GM12878 (cell line): Measurements from ENCODE around the gene COL24A1. TPM values are rescaled to one million over a fixed set of nuclear protein-coding genes. Genes with fewer than 3 reads are reported as not detected.

Experiments used
- ATAC-seq: fragments of 200-7000 bp; cut with Tn5 transposase; 3 replicates; pipeline ENCODE4 v1.9.1; 2020; ENCODE audit warnings: mild to moderate bottlenecking, moderate library complexity
- BruUV-seq: library from RNA; stranded (reverse); fragments of 400-500 nt; replicated peaks from 2 replicates; lab custom pipeline; 2021; lab: Mats Ljungman, UMichigan
- CTCF ChIA-PET: fragments of 300-600 bp; sonication (Branson Sonifier 250); formaldehyde crosslinking; extraction: SDS; loops from one replicate; lab custom pipeline; 2021; ENCODE audit warnings: inconsistent platforms; lab: Yijun Ruan, JAX
- POLR2A ChIA-PET: fragments of 350-600 bp; formaldehyde crosslinking; extraction: SDS; loops from one replicate; lab custom pipeline; 2021; ENCODE audit warnings: inconsistent platforms; lab: Charles Lee
- RAD21 ChIA-PET: fragments of 300-600 bp; sonication (Branson Sonifier 250); formaldehyde crosslinking; loops from one replicate; lab custom pipeline; 2023; ENCODE audit warnings: antibody characterized with exemption; ENCODE audit not compliant: unreplicated experiment; lab: Charles Lee
- SMC1A ChIA-PET: fragments of 300-600 bp; sonication (Branson Sonifier 250); formaldehyde crosslinking; loops from one replicate; lab custom pipeline; 2023; ENCODE audit not compliant: unreplicated experiment, uncharacterized antibody; lab: Charles Lee
- DNase-seq: peaks from one replicate; pipeline ENCODE4 v3.0.0-alpha.2; 2011; ENCODE audit warnings: low read depth, low spot score
- FAIRE-seq: peaks from 3 replicates; lab custom pipeline; 2011; peaks lifted over from hg19 to GRCh38; lab: Jason Lieb, UNC
- H2AFZ ChIP-seq: 2 replicates; pipeline ENCODE4 v1.6.0; 2011; ENCODE audit warnings: low read depth, low read length, control low read depth; ENCODE audit not compliant: control insufficient read depth
- H3K27ac ChIP-seq: 2 replicates; pipeline ENCODE4 v1.5.1; 2011; ENCODE audit warnings: control low read depth; ENCODE audit not compliant: control insufficient read depth, insufficient read depth
- H3K27me3 ChIP-seq, 2 experiments: replicated peaks in 1 of 2; 2 replicates each; pipeline versions ENCODE4 v1.6.0 to v1.6.1; 2011; ENCODE audit warnings: low read length in 1 of 2; ENCODE audit not compliant: control insufficient read depth in 2 of 2, insufficient read depth in 2 of 2
- H3K36me3 ChIP-seq, 2 experiments: 2 replicates each; pipeline ENCODE4 v1.5.1; 2011; ENCODE audit warnings: low read length in 1 of 2; ENCODE audit not compliant: control insufficient read depth in 2 of 2, insufficient read depth in 2 of 2
- H3K4me1 ChIP-seq: 2 replicates; pipeline ENCODE4 v1.6.1; 2011; ENCODE audit warnings: mild to moderate bottlenecking, low read length, moderate library complexity, mixed read lengths; ENCODE audit not compliant: control insufficient read depth, insufficient read depth
- H3K4me2 ChIP-seq: 2 replicates; pipeline ENCODE4 v1.6.0; 2011; ENCODE audit warnings: control low read depth; ENCODE audit not compliant: control insufficient read depth, insufficient read depth
- H3K4me3 ChIP-seq: fragments of 200-600 bp; sonication (generic); 2 replicates; pipeline ENCODE4 v1.5.1; 2016
- H3K79me2 ChIP-seq: 2 replicates; pipeline ENCODE4 v1.6.0; 2011; ENCODE audit warnings: low read length; ENCODE audit not compliant: control insufficient read depth, insufficient read depth
- H3K9ac ChIP-seq: 2 replicates; pipeline ENCODE4 v1.8.0; 2011; ENCODE audit warnings: low read length, control low read depth, mixed read lengths; ENCODE audit not compliant: control insufficient read depth, insufficient read depth
- H3K9me3 ChIP-seq: replicated peaks from 3 replicates; pipeline ENCODE4 v1.5.1; 2011; ENCODE audit warnings: mild to moderate bottlenecking, low read length; ENCODE audit not compliant: control insufficient read depth, insufficient read depth
- H4K20me1 ChIP-seq: 2 replicates; pipeline ENCODE4 v1.6.0; 2011; ENCODE audit not compliant: control insufficient read depth, insufficient read depth
- CHD4 ChIP-seq: fragments of 200-600 bp; sonication (generic); IDR thresholded peaks from 2 replicates; pipeline ENCODE4 v1.6.1; 2016; ENCODE audit warnings: mild to moderate bottlenecking
- CREM ChIP-seq: IDR thresholded peaks from 2 replicates; pipeline ENCODE4 v1.6.1; 2014; ENCODE audit warnings: antibody characterized with exemption, low read depth
- EGR1 ChIP-seq, 2 experiments: IDR thresholded peaks; 1 replicate in 1 of 2; 2 replicates in 1 of 2; pipeline ENCODE4 v1.6.1; 2011 to 2012; ENCODE audit warnings: low read depth in 2 of 2, low read length in 2 of 2, borderline replicate concordance in 1 of 2, mild to moderate bottlenecking in 1 of 2, moderate library complexity in 1 of 2
- HDAC6 ChIP-seq: fragments of 200-600 bp; sonication (generic); IDR thresholded peaks from one replicate; pipeline ENCODE4 v1.8.0; 2017; ENCODE audit warnings: antibody characterized with exemption; ENCODE audit not compliant: unreplicated experiment
- JUNB ChIP-seq: IDR thresholded peaks from 2 replicates; pipeline ENCODE4 v1.6.1; 2016; ENCODE audit warnings: antibody characterized with exemption, mild to moderate bottlenecking
- MTA3 ChIP-seq: IDR thresholded peaks from 2 replicates; pipeline ENCODE4 v1.6.1; 2012; ENCODE audit warnings: low read length, inconsistent platforms, borderline replicate concordance
- POLR2A ChIP-seq: IDR thresholded peaks from 2 replicates; pipeline ENCODE4 v1.6.1; 2011; ENCODE audit warnings: low read depth, mild to moderate bottlenecking, low read length
- POLR2AphosphoS2 ChIP-seq: IDR thresholded peaks from 2 replicates; pipeline ENCODE4 v1.6.1; 2011; ENCODE audit warnings: low read depth, mild to moderate bottlenecking, low read length, improper control_type of control experiment, moderate library complexity
- RAD51 ChIP-seq: fragments of 450-650 bp; IDR thresholded peaks from 2 replicates; pipeline ENCODE4 v1.6.1; 2016; ENCODE audit warnings: moderate library complexity, mild to moderate bottlenecking, inconsistent platforms
- STAT3 ChIP-seq: IDR thresholded peaks from 2 replicates; pipeline ENCODE4 v1.6.1; 2011; ENCODE audit warnings: low read depth, low read length, improper control_type of control experiment
- TAF1 ChIP-seq: IDR thresholded peaks from 2 replicates; pipeline ENCODE4 v1.6.1; 2011; ENCODE audit warnings: mild to moderate bottlenecking, low read depth, low read length, borderline replicate concordance
- ZNF207 ChIP-seq: fragments of 450-650 bp; IDR thresholded peaks from 2 replicates; pipeline ENCODE4 v1.6.1; 2014; ENCODE audit warnings: antibody characterized with exemption, mild to moderate bottlenecking, borderline replicate concordance
- WGBS: methylation state at CpG from one replicate; pipeline ENCODE4 v1.1.6; 2016; ENCODE audit warnings: low lambda C conversion rate; ENCODE audit not compliant: insufficient replicate concordance, insufficient coverage; ENCODE audit errors: missing lambda C conversion rate; 5-methylcytosine and 5-hydroxymethylcytosine counted together
- in situ Hi-C: fragments of 300-500 bp; cut with MboI; formaldehyde crosslinking; loops from 9 replicates; pipeline ENCODE4 v1.14.3; 2018; ENCODE audit warnings: mixed read lengths
- intact Hi-C: fragments of 100-400 bp; cut with micrococcal nuclease; formaldehyde crosslinking; loops from one replicate; pipeline ENCODE4 v1.14.2; 2022; ENCODE audit not compliant: unreplicated experiment
- polyA plus RNA-seq, 11 experiments: library from polyadenylated mRNA; depleted of rRNA in 4 of 11; unstranded in 6 of 11; stranded (reverse) in 5 of 11; fragments of >200 nt; fragmentation: Nextera tagmentation in 4 of 11; fragmentation: Illumina TruSeq in 1 of 11; extraction: Ambion mirVana in 4 of 11; extraction: Trizol in 1 of 11; gene quantifications; 1 replicate in 1 of 11; 2 replicates in 10 of 11; pipeline versions ENCODE4 v1.2.1 to v1.2.3, GENCODE V29; 2011 to 2016; ENCODE audit warnings: inconsistent platforms in 2 of 11, missing spikeins in 2 of 11, low read depth in 1 of 11
- total RNA-seq, 4 experiments: library from RNA; depleted of rRNA in 3 of 4; stranded (reverse); fragments of >200 nt in 3 of 4; fragmentation: Illumina TruSeq in 1 of 4; extraction: Trizol in 1 of 4; gene quantifications; 2 replicates each; pipeline versions ENCODE4 v1.2.1 to v1.2.3, GENCODE V29; 2013 to 2021

The COL24A1 gene
- total and polyA plus RNA-seq, 10 of the 15 experiments (the other 5 are each of a cell fraction or from before 2014, with no cell fraction given): 0.19 to 4.1 (median 2.0) TPM

DNA sequence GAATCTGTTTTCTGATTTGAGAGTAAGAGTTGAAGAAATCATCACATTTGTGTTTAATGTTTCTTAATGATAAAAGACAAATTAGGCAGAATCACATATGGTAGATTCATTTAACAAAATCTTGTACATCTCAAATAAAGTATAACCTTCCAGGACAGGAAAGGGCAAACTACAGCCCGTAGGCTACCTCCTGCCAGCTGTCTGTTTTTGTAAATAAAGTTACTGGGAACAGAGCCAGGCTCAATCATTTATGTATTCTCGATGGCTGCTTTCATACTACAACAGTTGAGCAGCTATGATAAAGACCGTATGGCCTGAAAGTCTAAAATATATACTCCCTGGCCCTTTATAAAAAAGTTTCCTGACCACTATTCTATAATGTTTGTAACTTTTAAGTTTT, 204.1 kb downstream of the COL24A1 start:
- TF ChIP-seq JUNB (peak; percentile 23; the same call in 1 of the 2 replicates), CHD4 (no peak)
- CTCF ChIA-PET: no interaction called here
- in situ Hi-C loops: no loop called here

DNA sequence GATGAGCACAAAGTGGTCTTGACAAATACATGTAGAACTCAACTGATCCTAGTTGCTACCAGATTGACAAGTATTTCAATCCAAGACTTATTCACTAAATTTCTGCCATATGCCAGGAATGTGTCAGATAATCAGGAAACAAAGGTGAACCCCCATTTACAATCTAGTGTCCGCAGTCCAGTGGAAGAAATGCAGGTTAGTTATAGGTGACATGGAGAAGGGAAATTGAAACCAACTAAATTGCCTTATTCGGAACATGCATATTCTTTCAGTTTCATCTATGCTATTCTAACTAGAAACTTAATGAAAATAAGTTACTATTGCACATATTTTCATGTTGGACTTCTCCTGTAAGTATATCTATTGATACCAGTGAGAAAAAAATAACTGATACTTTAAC, 209.4 kb downstream of the COL24A1 start:
- in situ Hi-C loops: no loop called here
- intact Hi-C loops: no loop called here
- FAIRE-seq: no peak

More for the DNA sequence above, 204.1 kb downstream of the COL24A1 start:
- intact Hi-C loops: no loop called here
- ATAC-seq: peak; percentile 36
- ChIA-PET SMC1A (interaction anchor here (1.4 kb wide), 1 partner anchor 39 kb away, joined by 3 read pairs; no protein-coding TSS in a partner anchor), POLR2A (no interaction called here), RAD21 (interaction anchor here (1.5 kb wide), 1 partner anchor 66 kb away, joined by 4 read pairs; no protein-coding TSS in a partner anchor)
- no peak overlapping the region for H3K27ac ChIP-seq
- H2AFZ ChIP-seq: no peak overlapping the region
- H3K79me2 ChIP-seq: no peaks in the 10 kb centered on the region
- DNase-seq: no peak
- H3K9me3 ChIP-seq: no peaks in the 10 kb centered on the region
- no peak for FAIRE-seq
- H3K4me3 ChIP-seq: no peak overlapping the region
- peaks cover 7% of the 10 kb centered on the region; the same call in 1 of the 2 replicates for H3K4me1 ChIP-seq
- H4K20me1 ChIP-seq: no peaks in the 10 kb centered on the region
- no TSS peak for BruUV-seq
- no peaks in the 10 kb centered on the region for H3K27me3 ChIP-seq
- H3K9ac ChIP-seq: no peak overlapping the region
- H3K4me2 ChIP-seq: no peak overlapping the region
- no peaks in the 10 kb centered on the region for H3K36me3 ChIP-seq
- 65% methylated on average over 3 of the region's 3 CpGs for WGBS

More for the DNA sequence above, 209.4 kb downstream of the COL24A1 start:
- DNase-seq: no peak
- no peaks in the 10 kb centered on the region for H4K20me1 ChIP-seq
- H3K9me3 ChIP-seq: no peaks in the 10 kb centered on the region
- no peaks in the 10 kb centered on the region for H3K27me3 ChIP-seq
- POLR2A ChIA-PET: no interaction called here
- no peak overlapping the region for H3K27ac ChIP-seq
- CTCF ChIA-PET: no interaction called here
- no TSS peak for BruUV-seq
- no peak overlapping the region for H3K4me3 ChIP-seq
- SMC1A ChIA-PET: no interaction called here
- RAD21 ChIA-PET: no interaction called here
- H3K36me3 ChIP-seq: no peaks in the 10 kb centered on the region
- 29% methylated on average over 2 of the region's 2 CpGs for WGBS
- TF ChIP-seq HDAC6 (no peak), EGR1 (IDR thresholded peaks at IDR 0.05; ENCODE audit: borderline replicate concordance in 1 of 2, low read depth in 2 of 2, low read length in 2 of 2) (no peak), RAD51 (no peak), POLR2A (no peak), CREM (no peak), STAT3 (no peak), POLR2AphosphoS2 (no peak), MTA3 (no peak), ZNF207 (no peak), TAF1 (no peak)
- TF ChIP-seq, all 136 proteins: peak for 0
- peak; percentile 35; the same call in 1 of the 3 replicates for ATAC-seq
- no peak overlapping the region for H3K9ac ChIP-seq
- no peaks in the 10 kb centered on the region for H3K79me2 ChIP-seq
- no peak overlapping the region for H3K4me2 ChIP-seq
- no peak overlapping the region for H2AFZ ChIP-seq
- H3K4me1 ChIP-seq: peaks cover 5% of the 10 kb centered on the region; the same call in 1 of the 2 replicates
